ENCODE data around the gene CDKN1C. TPM values are rescaled to one million over a fixed set of nuclear protein-coding genes. Genes with fewer than 3 reads are reported as not detected.
"Not testable (repeated sequence)": the region's sequence is repeated elsewhere in the genome, so short reads cannot be mapped to it uniquely, and the experiment has no call there.

The CDKN1C gene
- total and polyA plus RNA-seq, 12 donors = 17.7 to 817 (median 321) TPM

- no peak for TF ChIP-seq POLR2A (IDR thresholded peaks at IDR 0.05)
- TF ChIP-seq CTCF (IDR thresholded peaks at IDR 0.05) = no peak
- peaks cover 10% of the 10 kb centered on the region for H3K27me3 ChIP-seq
- no peaks in the 10 kb centered on the region for H3K9me3 ChIP-seq (replicated peaks in 1 of 3)
- no peaks in the 10 kb centered on the region for H3K4me1 ChIP-seq (replicated peaks in 1 of 2)
- DNase-seq = no peak
- H3K36me3 ChIP-seq (replicated peaks in 1 of 2) = no peaks in the 10 kb centered on the region
- intact Hi-C loops (cut with DNase I) = no loop called here
- WGBS, 4 donors = 84 to 96% (median 91%) methylated on average over 13 of the region's 13 CpGs
- no peak overlapping the region for H3K4me3 ChIP-seq
- H3K27ac ChIP-seq = no peak overlapping the region
Observed at GRCh38 chr11:2910401-2910955, 24.9 kb upstream of the CDKN1C start.

GRCh38 chr11:2909133-2909902, 23.7 kb upstream of the CDKN1C start:
- Histone ChIP-seq H3K4me3 (no peak overlapping the region), H3K9me3 (replicated peaks in 1 of 3) (no peaks in the 10 kb centered on the region), H3K36me3 (replicated peaks in 1 of 2) (no peaks in the 10 kb centered on the region), H3K27ac (no peak overlapping the region), H3K4me1 (replicated peaks in 1 of 2) (no peaks in the 10 kb centered on the region), H3K27me3 (peaks cover 10% of the 10 kb centered on the region)
- TF ChIP-seq CTCF (IDR thresholded peaks at IDR 0.05) = no peak
- TF ChIP-seq POLR2A (IDR thresholded peaks at IDR 0.05) = no peak
- intact Hi-C loops (cut with DNase I) = loop anchor here in 1 of 2 donors (10.0 kb wide), 1 partner anchor 615 kb away; no protein-coding TSS in a partner anchor
- 23 to 51% (median 29%) methylated on average over 13 to 78 of the region's 78 CpGs for WGBS, 4 donors
- no peak for DNase-seq

- Histone ChIP-seq H3K9me3 (replicated peaks in 1 of 3) (no peaks in the 10 kb centered on the region), H3K4me1 (replicated peaks in 1 of 2) (no peaks in the 10 kb centered on the region), H3K4me3 (no peak overlapping the region), H3K27me3 (peaks cover 10% of the 10 kb centered on the region), H3K27ac (no peak overlapping the region), H3K36me3 (replicated peaks in 1 of 2) (no peaks in the 10 kb centered on the region)
- TF ChIP-seq CTCF (IDR thresholded peaks at IDR 0.05) = no peak
- no peak for TF ChIP-seq POLR2A (IDR thresholded peaks at IDR 0.05)
- DNase-seq = no peak
- intact Hi-C loops (cut with DNase I) = loop anchor here in 1 of 2 donors (10.0 kb wide), 1 partner anchor 613 kb away; no protein-coding TSS in a partner anchor
- 88 to 98% (median 93%) methylated on average over 8 to 14 of the region's 14 CpGs for WGBS, 4 donors
Observed at GRCh38 chr11:2908130-2908529, 22.6 kb upstream of the CDKN1C start.

- WGBS, 4 donors = 90 to 94% (median 92%) methylated on average over 7 of the region's 7 CpGs
- H3K27ac ChIP-seq; H3K36me3 ChIP-seq (replicated peaks in 1 of 2); H3K27me3 ChIP-seq; H3K9me3 ChIP-seq (replicated peaks in 1 of 3); H3K4me3 ChIP-seq; DNase-seq: not testable (repeated sequence)
- intact Hi-C loops (cut with DNase I) = loop anchor here in 1 of 2 donors (10.0 kb wide), 1 partner anchor 610 kb away; no protein-coding TSS in a partner anchor
- peaks cover 0 to 14% of the 10 kb centered on the region in 2 donors for H3K4me1 ChIP-seq (replicated peaks in 1 of 2)
Observed at GRCh38 chr11:2905299-2905698, 19.7 kb upstream of the CDKN1C start.

Measured in adrenal gland (tissue), 12 donors.